IPS-18c (cell line): ENCODE data around the gene AKR1C4.
"Not testable (repeated sequence)": the region's sequence is repeated elsewhere in the genome, so short reads cannot be mapped to it uniquely, and the experiment has no call there.

ENCODE experiments used
- H3K4me3 ChIP-seq: 2 replicates; pipeline ENCODE4 v1.7.0; 2013; ENCODE audit warnings: low read depth, mild to moderate bottlenecking, low read length, moderate library complexity; ENCODE audit not compliant: insufficient read depth
- H3K9me3 ChIP-seq: one replicate; pipeline ENCODE4 v1.6.1; 2013; ENCODE audit warnings: mild to moderate bottlenecking, low read length, moderate library complexity; ENCODE audit not compliant: control insufficient read depth, insufficient read depth

Gene AKR1C4

GRCh38 chr10:5196702-5197113 is at the start of gene AKR1C4:
TSS of gene AKR1C4 (plus strand) at chr10:5196837. CDS start at chr10:5196868, 31 bp downstream.
- Histone ChIP-seq H3K9me3 (no peaks in the 10 kb centered on the region), H3K4me3 (no peak within 1 kb of the TSS)

- Histone ChIP-seq H3K9me3 (peaks cover 2% of the 10 kb centered on the region), H3K4me3 (no peak overlapping the region)
Measured at GRCh38 chr10:5146920-5147254, 49.8 kb upstream of the AKR1C4 start.

DNA sequence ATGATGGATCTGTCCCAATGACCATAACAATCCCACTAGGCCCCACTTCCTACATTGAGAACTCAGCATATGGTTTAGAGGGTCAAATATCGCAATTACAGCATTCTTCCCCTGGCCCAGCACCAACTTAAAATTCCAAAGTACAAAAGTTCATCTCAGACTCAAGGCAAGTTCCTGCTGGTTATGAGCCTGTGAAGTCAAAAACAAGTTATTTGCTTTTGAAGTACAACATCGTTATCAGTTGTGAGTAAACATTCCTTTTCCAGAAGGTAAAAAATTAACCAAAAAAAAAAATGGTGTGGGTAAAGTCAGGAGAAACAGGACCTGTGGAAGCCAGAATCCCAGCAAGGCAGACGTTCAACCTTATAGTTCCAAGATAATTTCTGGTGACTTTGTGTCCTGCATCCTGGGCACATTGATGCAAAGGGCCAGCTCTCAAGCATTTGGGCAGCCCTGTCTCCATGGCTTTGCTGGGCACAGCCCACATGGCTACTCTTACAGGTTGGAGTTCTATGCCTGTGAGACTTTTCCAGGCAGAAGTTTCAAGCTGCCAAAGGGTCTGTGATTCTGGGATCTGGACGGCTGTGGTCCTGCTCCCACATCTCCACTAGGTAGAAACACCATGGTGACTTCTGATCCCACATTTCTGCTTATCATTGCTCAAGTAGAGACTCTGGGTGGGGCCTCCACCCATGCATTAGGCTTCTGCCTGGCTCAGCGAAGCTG is 49.2 kb upstream of the AKR1C4 start:
- Histone ChIP-seq H3K9me3 (peaks cover 2% of the 10 kb centered on the region), H3K4me3 (no peak overlapping the region)

- Histone ChIP-seq H3K4me3 (no peak overlapping the region), H3K9me3 (peaks cover 2% of the 10 kb centered on the region)
Measured at GRCh38 chr10:5147981-5148677, 48.5 kb upstream of the AKR1C4 start.

DNA sequence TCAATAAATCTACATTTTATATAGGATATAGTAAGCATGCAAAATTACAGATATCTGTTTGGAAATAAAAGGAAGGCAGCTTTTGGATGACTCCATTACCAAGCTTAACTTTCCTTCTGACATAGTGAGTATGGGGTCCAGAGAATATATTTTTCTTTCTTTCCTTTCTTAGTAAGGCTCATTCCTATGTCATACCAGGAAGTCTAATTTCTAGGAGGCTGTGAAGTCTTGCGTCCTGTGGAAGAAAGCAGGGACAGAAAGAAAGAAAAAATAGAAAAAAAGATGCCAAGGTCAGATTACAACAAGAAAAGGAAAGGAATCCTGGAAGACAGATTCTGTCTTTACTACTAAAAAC is 48.0 kb upstream of the AKR1C4 start:
- peaks cover 2% of the 10 kb centered on the region for H3K9me3 ChIP-seq
- H3K4me3 ChIP-seq = no peak overlapping the region

DNA sequence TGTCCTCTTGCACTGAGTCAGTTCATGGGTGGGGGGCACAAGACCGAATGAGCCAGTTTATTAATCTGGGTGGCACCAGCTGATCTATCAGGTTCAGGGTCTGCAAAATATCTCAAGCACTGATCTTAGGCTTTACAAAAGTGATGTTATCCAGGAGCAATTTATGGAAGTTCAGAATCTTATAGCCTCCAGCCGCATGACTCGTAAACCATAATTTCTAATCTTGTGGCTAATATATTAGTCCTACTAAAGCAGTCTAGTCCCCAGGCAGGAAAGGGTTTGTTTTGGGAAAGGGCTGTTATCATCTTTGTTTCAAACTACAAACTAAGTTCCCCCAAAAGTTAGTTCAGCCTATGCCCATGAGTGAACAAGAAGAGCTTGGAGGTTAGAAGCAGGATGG is 45.6 kb upstream of the AKR1C4 start:
- peaks cover 5% of the 10 kb centered on the region for H3K9me3 ChIP-seq
- no peak overlapping the region for H3K4me3 ChIP-seq

GRCh38 chr10:5155951-5156350 is 40.7 kb upstream of the AKR1C4 start:
- Histone ChIP-seq H3K4me3 (no peak overlapping the region), H3K9me3 (peaks cover 5% of the 10 kb centered on the region)

DNA sequence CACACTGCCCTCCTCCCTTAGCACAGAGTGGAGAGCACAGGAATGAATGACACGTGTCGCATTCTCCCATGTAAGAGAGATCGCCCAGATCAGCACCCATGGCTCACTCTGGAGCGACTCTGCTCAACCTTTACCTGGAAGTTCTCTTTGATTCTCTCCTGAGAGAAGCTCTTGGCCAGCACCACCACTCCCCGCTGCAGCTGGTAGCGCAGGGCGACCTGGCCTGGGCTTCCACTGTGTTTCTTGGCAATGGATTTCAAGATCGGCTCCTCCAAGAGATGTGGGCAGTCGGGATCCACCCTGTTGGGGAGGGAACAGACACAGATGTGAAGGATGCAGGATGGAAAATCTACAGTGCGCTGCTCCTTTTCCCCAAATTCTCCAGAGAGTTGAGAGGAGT is 39.1 kb upstream of the AKR1C4 start:
- Histone ChIP-seq H3K9me3 (peaks cover 10% of the 10 kb centered on the region), H3K4me3 (no peak overlapping the region)

DNA sequence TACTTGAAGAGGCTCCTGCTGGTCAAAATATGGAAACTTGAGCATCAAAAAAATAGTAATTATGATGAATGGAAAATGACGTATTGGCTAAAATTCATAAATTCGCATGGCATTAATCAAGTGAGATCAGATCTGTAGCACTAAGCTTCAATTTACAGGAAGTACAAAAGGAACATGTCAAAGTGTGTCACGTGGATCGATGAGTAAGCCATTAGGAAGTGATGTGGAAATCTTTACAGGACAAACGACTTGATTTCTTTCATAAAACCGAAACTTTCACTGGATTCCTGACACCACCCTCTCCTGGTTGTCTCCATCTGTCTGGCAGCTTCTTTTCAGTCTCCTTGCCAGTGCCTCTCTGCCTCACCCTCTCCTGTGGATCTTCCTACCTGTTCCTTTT is 37.5 kb upstream of the AKR1C4 start:
- no peak overlapping the region for H3K4me3 ChIP-seq
- H3K9me3 ChIP-seq = peaks cover 10% of the 10 kb centered on the region

GRCh38 chr10:5163487-5163886 is 33.1 kb upstream of the AKR1C4 start:
- H3K9me3 ChIP-seq = peaks cover 7% of the 10 kb centered on the region
- H3K4me3 ChIP-seq = no peak overlapping the region

GRCh38 chr10:5165738-5166137 is 30.9 kb upstream of the AKR1C4 start:
- Histone ChIP-seq H3K4me3 (no peak overlapping the region), H3K9me3 (peaks cover 7% of the 10 kb centered on the region)

- no peaks in the 10 kb centered on the region for H3K9me3 ChIP-seq
- no peak overlapping the region for H3K4me3 ChIP-seq
Measured at GRCh38 chr10:5168897-5169420, 27.7 kb upstream of the AKR1C4 start.

DNA sequence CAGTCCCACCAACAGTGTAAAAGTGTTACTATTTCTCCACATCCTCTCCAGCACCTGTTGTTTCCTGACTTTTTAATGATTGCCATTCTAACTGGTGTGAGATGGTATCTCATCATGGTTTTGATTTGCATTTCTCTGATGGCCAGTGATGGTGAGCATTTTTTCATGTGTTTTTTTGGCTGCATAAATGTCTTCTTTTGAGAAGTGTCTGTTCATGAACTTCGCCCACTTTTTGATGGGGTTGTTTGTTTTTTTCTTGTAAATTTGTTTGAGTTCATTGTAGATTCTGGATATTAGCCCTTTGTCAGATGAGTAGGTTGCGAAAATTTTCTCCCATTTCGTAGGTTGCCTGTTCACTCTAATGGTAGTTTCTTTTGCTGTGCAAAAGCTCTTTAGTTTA is 21.1 kb upstream of the AKR1C4 start:
- not testable (repeated sequence) for H3K4me3 ChIP-seq, H3K9me3 ChIP-seq

DNA sequence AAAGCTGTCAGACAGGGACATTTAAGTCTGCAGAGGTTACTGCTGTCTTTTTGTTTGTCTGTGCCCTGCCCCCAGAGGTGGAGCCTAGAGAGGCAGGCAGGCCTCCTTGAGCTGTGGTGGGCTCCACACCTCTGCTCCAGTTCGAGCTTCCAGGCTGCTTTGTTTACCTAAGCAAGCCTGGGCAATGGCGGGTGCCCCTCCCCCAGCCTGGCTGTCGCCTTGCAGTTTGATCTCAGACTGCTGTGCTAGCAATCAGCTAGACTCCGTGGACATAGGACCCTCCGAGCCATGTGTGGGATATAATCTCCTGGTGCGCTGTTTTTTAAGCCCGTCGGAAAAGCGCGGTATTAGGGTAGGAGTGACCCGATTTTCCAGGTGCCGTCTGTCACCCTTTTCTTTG is 16.1 kb upstream of the AKR1C4 start:
- H3K4me3 ChIP-seq, H3K9me3 ChIP-seq: not testable (repeated sequence)

- no peak overlapping the region for H3K4me3 ChIP-seq
- peaks cover 5% of the 10 kb centered on the region for H3K9me3 ChIP-seq
Measured at GRCh38 chr10:5183923-5184322, 12.7 kb upstream of the AKR1C4 start.

- no peak within 1 kb of the TSS for H3K4me3 ChIP-seq
- peaks cover 5% of the 10 kb centered on the region for H3K9me3 ChIP-seq
Measured at GRCh38 chr10:5184987-5185775, 11.5 kb upstream of the AKR1C4 start, which contains the start of gene AKR1C8. TSS of gene AKR1C8 (minus strand) at chr10:5185150. CDS start at chr10:5185104, 46 bp downstream.

- Histone ChIP-seq H3K9me3 (peaks cover 5% of the 10 kb centered on the region), H3K4me3 (no peak overlapping the region)
Measured at GRCh38 chr10:5187867-5188266, 8.8 kb upstream of the AKR1C4 start.

DNA sequence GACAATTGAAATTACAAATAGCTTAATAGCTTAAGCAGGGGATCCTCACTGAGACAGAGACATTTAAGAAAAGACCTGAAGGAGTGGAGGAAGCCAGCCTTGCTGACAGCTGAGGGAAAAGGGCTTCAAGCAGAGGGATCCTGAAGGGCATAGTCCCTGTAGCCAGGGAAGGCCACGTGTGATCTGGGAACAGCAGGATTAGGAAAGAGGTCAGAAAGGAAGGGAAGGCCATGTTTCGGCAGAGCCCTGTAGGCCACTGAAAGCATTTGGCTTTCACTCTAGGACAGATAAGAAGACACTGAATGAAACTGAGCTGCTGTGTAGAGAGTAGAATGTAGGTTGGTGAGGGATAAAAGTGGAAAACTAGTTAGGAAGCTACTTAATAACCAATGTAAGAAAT is 8.3 kb upstream of the AKR1C4 start:
- H3K9me3 ChIP-seq = peaks cover 5% of the 10 kb centered on the region

More for the DNA sequence above, 8.3 kb upstream of the AKR1C4 start:
- no peak overlapping the region for H3K4me3 ChIP-seq
